Measurements from ENCODE around the gene CLEC9A. TPM values are rescaled to one million over a fixed set of nuclear protein-coding genes. Genes with fewer than 3 reads are reported as not detected.

Gene CLEC9A
- total RNA-seq, 6 donors from 2014 or later: 0.31 to 0.89 (median 0.57) TPM; not detected in 3

GRCh38 chr12:10067942-10068341 is 37.5 kb downstream of the CLEC9A start:
- Histone ChIP-seq H3K27ac (peak overlapping the region; percentile 55 to 87 (median 74)), H3K27me3 (no peaks in the 10 kb centered on the region), H3K36me3 (peaks cover 0 to 4% (median 1%) of the 10 kb centered on the region in 4 donors), H3K9me3 (no peaks in the 10 kb centered on the region), H3K4me3 (no peak overlapping the region), H3K4me1 (peaks cover 3 to 23% (median 7%) of the 10 kb centered on the region in 4 donors)
- 11 to 14% methylated on average over 3 of the region's 3 CpGs for WGBS, 2 donors
- DNase-seq: no peak
- peak in 1 of 2 donors; percentile 62 for ATAC-seq (ENCODE audit: low FRiP score in 2 of 2)
- TF ChIP-seq POLR2A (IDR thresholded peaks at IDR 0.05): peak in 1 of 4 donors; percentile 14
- no peak for TF ChIP-seq CTCF (IDR thresholded peaks at IDR 0.05)
- peak; percentile 68 to 82 for TF ChIP-seq POLR2AphosphoS5 (IDR thresholded peaks at IDR 0.05)
- peak in 3 of 4 donors; percentile 54 to 88 (median 81) for TF ChIP-seq EP300 (IDR thresholded peaks at IDR 0.05)

- H3K27me3 ChIP-seq: no peaks in the 10 kb centered on the region
- H3K27ac ChIP-seq: peak overlapping the region; percentile 55 to 87 (median 74)
- H3K4me1 ChIP-seq: peaks cover 3 to 23% (median 7%) of the 10 kb centered on the region in 4 donors
- DNase-seq: no peak
- H3K9me3 ChIP-seq: no peaks in the 10 kb centered on the region
- H3K4me3 ChIP-seq: no peak overlapping the region
- ATAC-seq (ENCODE audit: low FRiP score in 2 of 2): peak in 1 of 2 donors; percentile 79
- H3K36me3 ChIP-seq: peaks cover 0 to 5% (median 0%) of the 10 kb centered on the region in 4 donors
- TF ChIP-seq POLR2AphosphoS5 (IDR thresholded peaks at IDR 0.05): peak in 1 of 2 donors; percentile 70
- no peak for TF ChIP-seq CTCF (IDR thresholded peaks at IDR 0.05)
- TF ChIP-seq EP300 (IDR thresholded peaks at IDR 0.05): peak in 1 of 4 donors; percentile 11
- peak in 1 of 4 donors; percentile 14 for TF ChIP-seq POLR2A (IDR thresholded peaks at IDR 0.05)
- 49 to 53% methylated on average over 1 of the region's 1 CpG for WGBS, 2 donors
These were observed 38.2 kb downstream of the CLEC9A start for GRCh38 chr12:10068644-10069043.

- H3K4me3 ChIP-seq: no peak overlapping the region
- no peaks in the 10 kb centered on the region for H3K9me3 ChIP-seq
- 39 to 42% methylated on average over 4 of the region's 4 CpGs for WGBS, 2 donors
- peaks cover 0 to 9% (median 0%) of the 10 kb centered on the region in 4 donors for H3K36me3 ChIP-seq
- H3K27me3 ChIP-seq: no peaks in the 10 kb centered on the region
- TF ChIP-seq POLR2A (IDR thresholded peaks at IDR 0.05) (no peak), EP300 (IDR thresholded peaks at IDR 0.05) (no peak), POLR2AphosphoS5 (IDR thresholded peaks at IDR 0.05) (no peak)
- peak in 1 of 2 donors; percentile 29 for DNase-seq
- ATAC-seq (ENCODE audit: low FRiP score in 2 of 2): peak in 1 of 2 donors; percentile 77
- peaks cover 3 to 23% (median 7%) of the 10 kb centered on the region in 4 donors for H3K4me1 ChIP-seq
- peak overlapping the region; percentile 55 to 87 (median 74) for H3K27ac ChIP-seq
These were observed 38.6 kb downstream of the CLEC9A start for GRCh38 chr12:10069099-10069498.

GRCh38 chr12:10069976-10070375 is 39.5 kb downstream of the CLEC9A start:
- ATAC-seq (ENCODE audit: low FRiP score in 2 of 2) (no peak), DNase-seq (no peak)
- Histone ChIP-seq H3K27me3 (no peaks in the 10 kb centered on the region), H3K36me3 (peaks cover 0 to 9% (median 0%) of the 10 kb centered on the region in 4 donors), H3K27ac (peak overlapping the region; percentile 55 to 87 (median 74)), H3K4me3 (no peak overlapping the region), H3K9me3 (no peaks in the 10 kb centered on the region), H3K4me1 (peaks cover 3 to 23% (median 7%) of the 10 kb centered on the region in 4 donors)
- no peak for TF ChIP-seq POLR2AphosphoS5 (IDR thresholded peaks at IDR 0.05)
- TF ChIP-seq CTCF (IDR thresholded peaks at IDR 0.05): no peak
- no peak for TF ChIP-seq POLR2A (IDR thresholded peaks at IDR 0.05)
- no peak for TF ChIP-seq EP300 (IDR thresholded peaks at IDR 0.05)
- 20 to 22% methylated on average over 3 of the region's 3 CpGs for WGBS, 2 donors

- no peak for TF ChIP-seq POLR2A (IDR thresholded peaks at IDR 0.05)
- TF ChIP-seq EP300 (IDR thresholded peaks at IDR 0.05): no peak
- no peak for TF ChIP-seq CTCF (IDR thresholded peaks at IDR 0.05)
- TF ChIP-seq POLR2AphosphoS5 (IDR thresholded peaks at IDR 0.05): no peak
- 90 to 94% methylated on average over 4 of the region's 4 CpGs for WGBS, 2 donors
- ATAC-seq (ENCODE audit: low FRiP score in 2 of 2): no peak
These were observed 39.9 kb downstream of the CLEC9A start for GRCh38 chr12:10070380-10070779.

More at GRCh38 chr12:10070380-10070779, 39.9 kb downstream of the CLEC9A start:
- Histone ChIP-seq H3K4me1 (peaks cover 3 to 23% (median 7%) of the 10 kb centered on the region in 4 donors), H3K27ac (peak overlapping the region in 2 of 4 donors; percentile 77 to 87), H3K4me3 (no peak overlapping the region), H3K27me3 (no peaks in the 10 kb centered on the region), H3K9me3 (no peaks in the 10 kb centered on the region), H3K36me3 (peaks cover 0 to 9% (median 0%) of the 10 kb centered on the region in 4 donors)
- no peak for DNase-seq
